CD4-positive, alpha-beta T cell treated with Interleukin-4 for 4 hours (primary cell): Measurements from ENCODE around the gene SIMC1.
"Not testable (repeated sequence)": the region's sequence is repeated elsewhere in the genome, so short reads cannot be mapped to it uniquely, and the experiment has no call there.

Experiments used
- DNase-seq: peaks from one replicate; pipeline ENCODE4 v3.0.0-alpha.2; 2020

SIMC1 gene

DNA sequence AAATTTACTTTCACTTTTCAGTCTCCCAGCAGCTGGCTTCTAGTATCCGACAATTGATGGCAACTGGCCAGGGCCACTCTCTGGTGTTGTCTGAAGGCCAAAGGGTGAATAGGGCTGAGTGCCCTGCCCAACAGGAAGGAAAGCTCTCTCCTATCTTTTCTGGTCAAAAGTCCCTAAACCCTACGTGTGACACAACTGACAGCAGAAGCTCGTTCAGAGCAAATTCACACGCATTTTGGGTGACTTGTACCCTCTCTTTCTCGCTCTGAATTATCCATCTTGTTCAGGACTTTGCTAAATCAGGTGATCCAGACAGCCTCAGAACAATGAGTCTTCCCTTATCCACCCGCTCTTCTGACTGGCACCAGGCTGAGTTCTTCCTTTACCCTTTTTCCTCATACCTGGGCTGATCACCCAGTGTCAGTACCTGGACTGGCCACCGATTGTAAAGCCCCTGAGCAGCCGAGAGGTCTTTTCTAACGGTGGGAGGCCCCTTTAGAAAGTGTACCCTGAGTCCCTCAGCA lies 21.8 kb upstream of the SIMC1 start:
- not testable (repeated sequence) for DNase-seq

DNA sequence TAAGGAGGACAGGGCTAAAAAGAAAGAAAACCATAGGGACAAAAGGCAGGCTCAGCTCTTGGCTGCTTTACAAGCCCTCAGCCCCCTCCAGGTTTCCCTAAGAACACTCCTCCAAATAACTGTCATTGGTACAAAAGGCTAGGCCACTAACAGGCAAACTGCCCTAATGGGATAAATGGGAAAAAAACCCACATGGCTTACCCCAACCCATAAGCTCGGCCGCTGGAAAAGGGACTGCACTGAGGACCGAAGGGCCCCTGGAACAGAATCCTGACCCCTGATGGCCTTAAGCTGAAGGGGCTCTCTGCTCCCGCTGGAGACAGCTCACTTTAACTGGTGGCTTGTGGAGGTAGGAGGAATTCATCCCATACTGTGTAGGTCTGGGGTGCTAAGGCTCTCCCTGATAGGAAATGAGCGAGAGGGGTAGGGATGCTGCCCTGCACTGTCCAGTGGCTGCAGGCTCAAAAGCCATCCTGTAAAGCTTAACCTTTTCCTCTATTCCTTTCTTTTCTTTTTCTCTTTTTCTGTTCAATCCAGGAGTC lies 21.0 kb upstream of the SIMC1 start:
- not testable (repeated sequence) for DNase-seq

DNA sequence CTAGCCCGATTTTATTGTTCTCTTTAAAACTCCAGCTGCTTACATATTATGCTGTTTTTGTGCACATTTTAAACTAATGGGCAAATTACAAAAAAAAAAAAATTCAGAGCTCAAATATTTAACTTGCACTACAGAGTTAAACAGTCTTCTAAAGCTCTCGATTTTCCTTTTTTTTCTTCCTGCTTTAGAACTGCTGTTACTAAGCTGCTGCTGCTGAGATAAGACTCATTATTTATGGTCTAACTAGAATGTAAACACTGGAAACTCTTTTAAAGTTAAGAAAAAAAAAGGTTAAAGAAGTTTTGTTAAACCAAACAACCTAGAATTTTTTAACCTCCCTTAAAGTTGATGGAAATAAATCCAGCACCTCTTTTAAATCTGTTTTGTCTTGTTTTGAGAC lies 20.5 kb upstream of the SIMC1 start:
- DNase-seq: not testable (repeated sequence)

DNA sequence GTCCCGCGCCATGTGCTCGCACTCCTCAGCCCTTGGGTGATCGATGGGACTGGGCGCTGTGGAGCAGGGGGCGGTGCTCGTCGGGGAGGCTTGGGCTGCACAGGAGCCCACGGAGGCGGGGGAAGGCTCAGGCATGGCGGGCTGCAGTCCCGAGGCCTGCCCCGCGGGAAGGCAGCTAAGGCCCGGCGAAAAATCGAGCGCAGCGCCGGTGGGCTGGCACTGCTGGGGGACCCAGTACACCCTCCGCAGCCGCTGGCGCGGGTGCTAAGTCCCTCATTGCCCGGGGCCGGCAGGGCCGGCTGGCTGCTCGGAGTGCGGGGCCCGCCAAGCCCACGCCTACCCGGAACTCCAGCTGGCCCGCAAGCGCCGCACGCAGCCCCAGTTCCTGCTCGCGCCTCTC lies 16.2 kb upstream of the SIMC1 start:
- DNase-seq: not testable (repeated sequence)

DNA sequence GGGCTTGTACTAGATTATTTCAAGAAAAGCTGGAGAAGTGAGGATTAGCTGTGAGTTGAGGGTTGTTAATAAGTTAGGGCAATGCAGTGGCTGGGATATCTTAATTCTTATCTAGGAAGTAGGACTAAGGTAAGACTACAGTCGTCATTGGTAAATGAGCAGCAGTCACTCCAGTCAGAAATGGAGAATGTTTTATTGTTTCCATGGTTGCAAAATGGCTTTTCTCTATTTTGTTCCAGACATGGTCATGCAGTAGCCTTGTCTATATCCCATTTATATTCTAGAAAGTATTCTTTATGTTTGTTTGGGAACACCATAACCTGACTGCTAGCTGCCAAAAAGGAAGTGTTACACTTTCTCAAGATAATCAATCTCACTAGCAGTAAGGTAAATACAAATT lies 9.9 kb upstream of the SIMC1 start:
- not testable (repeated sequence) for DNase-seq

DNA sequence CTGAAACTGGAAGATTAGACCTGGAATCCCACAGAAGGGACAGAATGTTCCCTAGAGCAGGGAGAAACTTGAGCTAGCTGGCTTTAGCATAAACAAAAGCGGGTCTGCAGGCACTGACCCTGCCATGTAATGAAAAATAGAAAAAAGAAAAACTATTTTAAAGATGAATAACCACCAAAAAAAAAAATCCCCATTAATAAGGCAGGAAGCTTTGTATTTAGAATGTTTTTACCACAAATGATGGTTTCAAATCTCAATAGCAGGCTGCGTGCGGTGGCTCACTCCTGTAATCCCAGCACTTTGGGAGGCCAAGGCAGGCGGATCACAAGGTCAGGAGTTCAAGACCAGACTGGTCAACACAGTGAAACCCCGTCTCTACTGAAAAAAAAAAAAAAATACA lies 5.0 kb upstream of the SIMC1 start:
- not testable (repeated sequence) for DNase-seq

DNA sequence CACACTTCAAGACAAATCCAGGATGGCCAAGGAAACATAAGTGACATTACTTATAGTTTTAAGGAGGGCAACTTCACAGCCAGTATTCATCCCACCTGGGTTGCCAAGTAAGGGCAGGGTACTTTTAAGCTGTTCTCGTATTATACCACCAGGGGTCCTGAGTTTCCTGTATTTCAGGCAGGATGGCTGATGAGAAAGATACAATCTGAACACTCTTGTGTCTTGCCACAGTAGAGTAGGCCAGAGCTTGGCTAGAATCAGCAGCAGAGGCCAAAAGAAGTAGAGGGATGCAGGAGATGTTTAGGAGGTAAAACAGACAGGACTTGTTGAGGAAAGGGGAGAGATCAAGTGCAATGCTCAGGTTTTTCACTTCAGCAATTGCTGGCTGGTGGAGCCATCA lies 3.1 kb upstream of the SIMC1 start:
- peak; percentile 69 for DNase-seq

DNA sequence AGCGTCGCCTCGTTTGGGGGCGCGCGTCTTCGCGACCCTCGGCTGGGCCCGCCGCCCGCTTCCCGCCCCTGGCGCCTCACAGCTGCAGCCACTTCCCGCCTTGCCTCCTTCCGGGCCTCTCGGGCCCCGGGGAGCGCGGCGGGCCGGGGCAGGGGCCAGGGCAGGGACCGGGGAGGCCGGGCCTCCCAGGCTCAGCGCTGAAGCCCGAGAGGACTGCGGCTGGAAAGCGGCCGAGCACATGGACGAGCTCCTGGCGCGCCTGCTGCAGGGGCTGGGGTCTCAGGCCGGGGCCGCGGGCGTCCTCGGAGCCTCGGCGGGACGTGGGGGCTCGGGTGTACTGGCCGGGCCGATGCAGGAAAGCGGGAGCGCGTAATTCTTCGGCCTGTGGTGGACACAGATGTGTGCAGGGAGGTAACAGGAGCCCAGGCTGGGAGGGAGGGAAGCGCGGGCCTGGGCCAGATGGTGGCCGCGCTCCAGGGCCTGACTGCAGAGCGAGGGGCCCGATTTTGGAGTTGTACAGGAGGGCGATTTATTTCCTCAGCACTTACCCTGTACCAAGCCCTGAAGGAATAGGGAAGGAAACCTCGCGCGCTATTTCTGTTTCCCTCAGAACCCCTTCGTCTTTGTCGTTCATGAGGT lies 540 bp downstream of the SIMC1 start:
- not testable (repeated sequence) for DNase-seq

DNA sequence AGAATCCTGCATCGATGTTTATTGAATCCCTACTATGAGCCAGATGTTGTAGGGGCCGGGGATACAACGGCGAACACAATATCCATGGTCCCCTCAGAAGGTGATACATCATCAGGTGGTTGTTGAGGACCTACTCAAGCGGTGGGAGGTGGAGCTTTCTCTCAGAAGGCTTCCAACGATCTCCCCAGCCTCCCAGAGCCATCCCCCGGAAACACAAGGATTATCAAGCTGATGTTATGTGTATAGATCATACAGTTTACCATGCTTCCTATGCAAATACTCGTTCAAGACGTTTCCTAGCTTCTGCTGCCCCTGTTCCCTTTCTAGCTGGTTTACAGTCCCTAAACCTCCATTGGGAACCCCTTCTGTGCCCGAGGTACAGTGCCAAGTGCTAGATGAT lies 1.1 kb downstream of the SIMC1 start:
- not testable (repeated sequence) for DNase-seq

DNA sequence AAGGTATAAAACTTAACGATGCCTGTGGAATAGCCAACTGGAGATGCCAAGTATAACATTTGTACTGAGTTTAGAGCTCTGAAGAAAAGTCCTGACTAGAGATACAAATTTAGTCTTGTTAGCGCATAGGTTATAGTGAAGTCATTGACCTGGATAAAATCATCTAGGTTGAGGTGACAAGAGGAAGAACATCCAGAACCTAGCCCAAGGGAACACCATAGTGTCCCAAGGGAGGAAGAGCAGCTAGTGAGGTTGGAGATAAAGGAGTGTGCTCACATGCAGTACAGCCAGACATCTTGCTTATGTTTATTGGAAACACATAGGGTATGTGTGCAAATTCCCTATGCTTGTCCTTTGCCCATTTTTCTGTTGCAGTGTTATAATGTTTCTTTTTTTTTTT lies 6.1 kb downstream of the SIMC1 start:
- not testable (repeated sequence) for DNase-seq

DNA sequence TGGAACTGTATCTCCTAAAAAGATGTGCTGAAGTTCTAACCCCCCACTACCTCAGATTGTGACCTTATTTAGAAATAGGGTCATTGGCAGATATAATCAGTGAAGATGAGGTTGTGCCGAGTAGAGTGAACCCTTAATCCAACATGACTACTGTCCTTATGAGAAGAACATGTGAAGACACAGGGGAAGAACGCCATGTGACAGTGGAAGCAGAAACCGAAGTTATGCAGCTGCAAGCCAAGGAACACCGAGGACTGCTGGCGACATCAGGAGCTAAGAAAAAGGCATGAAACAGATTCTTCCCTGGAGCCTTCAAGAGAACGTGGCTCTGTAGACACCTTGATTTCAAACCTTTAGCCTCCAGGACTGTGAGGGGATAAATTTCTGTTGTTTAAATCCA lies 6.8 kb downstream of the SIMC1 start:
- DNase-seq: not testable (repeated sequence)

DNA sequence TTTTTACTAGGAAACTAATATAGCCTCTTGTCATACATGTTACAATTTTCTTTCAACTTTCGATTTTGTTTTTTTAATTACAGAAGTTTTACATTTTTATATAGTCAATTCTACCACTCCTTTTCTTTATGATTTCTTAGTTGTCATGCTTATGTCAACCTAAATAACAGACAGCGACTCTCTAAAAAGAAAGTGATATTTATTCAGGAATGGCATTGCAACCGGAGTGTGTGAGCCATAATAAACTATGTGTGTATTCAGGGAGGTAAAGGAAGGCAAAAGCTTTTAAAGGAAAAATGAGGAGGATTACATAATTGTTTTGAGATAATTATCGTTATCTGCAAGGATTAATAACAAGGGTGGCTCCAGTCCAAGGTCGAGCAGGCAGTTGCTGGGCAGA lies 7.3 kb downstream of the SIMC1 start:
- not testable (repeated sequence) for DNase-seq

DNA sequence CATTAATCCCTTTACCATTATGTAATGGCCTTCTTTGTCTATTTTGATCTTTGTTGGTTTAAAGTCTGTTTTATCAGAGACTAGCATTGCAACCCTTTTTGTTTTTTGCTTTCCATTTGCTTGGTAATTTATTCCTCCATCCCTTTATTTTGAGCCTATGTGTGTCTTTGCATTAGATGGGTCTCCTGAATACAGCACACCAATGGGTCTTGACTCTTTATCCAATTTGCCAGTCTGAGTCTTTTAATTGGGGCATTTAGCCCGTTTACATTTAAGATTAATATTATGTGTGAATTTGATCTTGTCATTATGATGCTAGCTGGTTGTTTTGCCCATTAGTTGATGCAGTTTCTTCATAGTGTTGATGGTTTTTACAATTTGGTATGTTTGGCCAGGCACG lies 12.5 kb downstream of the SIMC1 start:
- not testable (repeated sequence) for DNase-seq

DNA sequence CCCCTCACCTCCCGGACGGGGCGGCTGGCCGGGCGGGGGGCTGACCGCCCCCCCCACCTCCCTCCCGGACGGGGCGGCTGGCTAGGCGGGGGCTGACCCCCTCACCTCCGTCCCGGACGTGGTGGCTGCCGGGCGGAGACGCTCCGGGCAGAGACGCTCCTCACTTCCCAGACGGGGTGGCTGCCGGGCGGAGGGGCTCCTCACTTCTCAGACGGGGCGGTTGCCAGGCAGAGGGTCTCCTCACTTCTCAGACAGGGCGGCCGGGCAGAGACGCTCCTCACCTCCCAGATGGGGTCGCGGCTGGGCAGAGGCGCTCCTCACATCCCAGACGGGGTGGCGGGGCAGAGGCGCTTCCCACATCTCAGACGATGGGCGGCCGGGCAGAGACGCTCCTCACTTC lies 13.9 kb downstream of the SIMC1 start:
- not testable (repeated sequence) for DNase-seq

DNA sequence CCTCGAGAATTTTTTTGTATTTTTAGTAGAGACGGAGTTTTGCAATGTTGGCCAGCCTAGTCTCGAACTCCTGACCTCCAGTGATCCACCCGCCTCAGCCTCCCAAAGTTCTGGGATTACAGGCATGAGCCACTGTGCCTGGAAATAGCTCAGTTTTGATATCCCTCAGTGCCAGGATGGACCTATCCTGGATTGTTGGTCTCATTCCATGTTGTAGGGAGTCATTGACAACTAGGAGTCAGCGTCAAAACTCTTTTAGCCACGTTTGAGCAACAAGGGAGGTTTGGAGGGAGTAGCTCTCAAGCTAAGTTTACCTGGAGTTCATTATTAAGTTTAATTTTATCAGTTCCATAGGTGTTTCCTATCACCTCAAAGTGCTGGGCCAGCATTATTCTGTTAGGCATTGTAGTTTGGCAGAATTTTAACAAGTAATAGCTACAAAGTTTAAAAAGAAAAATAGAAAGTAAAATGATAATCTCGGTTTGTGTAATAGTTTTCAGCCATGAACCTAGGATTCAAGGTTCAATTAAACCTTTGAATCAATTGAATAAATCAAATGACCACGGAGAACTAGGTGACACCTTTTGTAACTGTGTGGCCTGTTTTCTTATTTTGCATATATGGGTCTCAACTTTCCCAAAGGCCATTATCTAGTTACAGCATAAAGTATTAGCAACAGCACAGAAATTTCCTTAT lies 15.3 kb downstream of the SIMC1 start:
- not testable (repeated sequence) for DNase-seq

DNA sequence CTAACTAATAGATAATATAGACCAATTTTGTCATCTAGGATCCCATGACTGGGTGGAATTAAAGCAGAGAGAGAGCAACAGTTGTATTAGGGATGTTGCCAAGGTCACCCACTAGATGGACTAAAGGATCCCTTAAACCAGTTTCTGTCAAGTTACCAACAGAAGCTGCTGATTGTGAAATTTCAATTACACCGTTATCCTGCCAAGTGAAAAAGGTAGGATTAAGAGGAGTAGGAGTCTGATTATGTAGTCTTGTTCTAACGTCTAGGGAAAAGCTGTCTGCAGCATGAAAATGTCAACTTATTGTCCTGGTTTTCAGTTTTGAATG lies 15.8 kb downstream of the SIMC1 start:
- DNase-seq: not testable (repeated sequence)

DNA sequence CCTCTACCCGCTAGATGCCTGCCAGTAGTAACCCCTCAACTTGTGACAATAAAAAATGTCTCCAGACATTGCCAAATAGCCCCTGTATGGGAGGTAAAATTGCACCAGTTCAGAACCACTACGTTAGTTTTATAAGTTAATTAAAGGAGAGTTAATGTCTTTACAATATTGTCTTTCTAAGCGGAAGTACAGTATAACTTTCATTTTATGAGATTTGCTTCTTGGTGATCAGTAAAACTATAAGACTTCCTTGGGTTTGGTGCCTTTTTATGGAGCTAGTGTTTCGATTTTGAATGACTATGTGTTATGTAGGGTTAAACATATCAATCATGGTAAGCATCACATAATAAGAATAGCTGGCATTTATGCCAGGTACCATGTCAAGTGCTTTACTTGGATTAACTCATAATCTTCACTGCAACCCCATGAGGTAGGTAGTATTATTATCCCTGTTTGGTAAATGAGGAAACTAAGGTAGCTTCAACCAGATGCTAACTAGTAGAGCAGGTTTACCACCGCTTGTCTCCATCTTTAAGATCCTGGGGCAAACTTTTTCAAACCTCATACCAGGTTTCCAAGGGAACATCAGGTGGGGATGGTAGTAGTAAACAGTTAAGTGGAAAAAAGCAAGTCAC lies 19.8 kb downstream of the SIMC1 start:
- DNase-seq: not testable (repeated sequence)

DNA sequence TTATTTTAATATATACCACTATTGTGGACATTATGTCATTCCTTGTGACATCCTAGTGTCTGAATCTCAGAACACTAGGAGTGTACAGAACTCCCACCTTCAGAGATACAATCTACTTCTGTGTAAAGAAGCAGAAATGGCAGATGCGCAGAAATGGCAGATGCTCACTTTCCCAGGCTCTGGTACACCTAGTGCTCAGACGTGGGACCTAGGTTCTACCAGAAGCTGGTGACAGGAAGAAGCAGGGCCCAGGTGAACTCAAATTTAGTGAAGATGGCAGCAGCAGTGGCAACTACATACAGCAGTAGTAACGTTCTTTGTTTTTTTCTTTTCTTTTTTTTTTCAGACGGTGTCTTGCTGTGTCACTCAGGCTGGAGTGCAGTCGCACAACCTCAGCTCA lies 22.5 kb downstream of the SIMC1 start:
- not testable (repeated sequence) for DNase-seq

DNA sequence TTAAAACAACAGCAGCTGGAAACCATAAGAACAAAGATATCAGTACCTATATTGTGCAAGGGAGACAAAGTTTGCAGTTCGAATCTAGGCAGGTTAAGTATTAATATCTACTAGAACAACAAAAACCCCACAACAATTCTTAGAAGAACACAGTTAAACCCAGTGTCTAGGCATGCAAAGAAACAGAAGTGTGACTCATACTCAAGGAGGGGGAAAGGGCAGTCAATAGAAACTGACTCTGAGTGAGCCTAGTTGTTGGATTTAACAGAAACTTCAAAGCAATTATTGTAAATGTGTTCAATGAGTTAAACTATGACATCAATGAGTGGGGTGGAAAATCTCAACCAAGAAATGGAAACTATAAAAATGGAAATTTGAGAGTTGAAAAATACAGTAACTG lies 28.2 kb downstream of the SIMC1 start:
- not testable (repeated sequence) for DNase-seq

DNA sequence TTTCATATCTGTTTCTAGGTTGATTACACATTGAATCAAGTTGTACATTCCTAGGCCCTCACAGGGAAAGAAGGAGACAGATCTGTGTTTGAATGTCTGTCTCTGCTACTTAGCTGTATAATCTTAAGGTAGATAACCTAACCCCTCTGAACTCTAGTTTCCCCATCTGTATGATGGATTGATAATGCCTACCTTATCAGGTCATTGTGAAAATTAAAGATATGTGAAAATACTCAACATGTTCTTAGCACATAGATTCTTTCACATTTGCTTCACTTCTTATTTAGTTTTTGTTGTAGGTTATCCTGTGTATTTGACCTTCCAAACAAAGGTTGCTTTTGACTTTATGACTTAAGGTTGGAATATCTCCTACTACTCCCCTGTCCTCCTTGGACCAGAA lies 50.8 kb downstream of the SIMC1 start:
- not testable (repeated sequence) for DNase-seq

DNA sequence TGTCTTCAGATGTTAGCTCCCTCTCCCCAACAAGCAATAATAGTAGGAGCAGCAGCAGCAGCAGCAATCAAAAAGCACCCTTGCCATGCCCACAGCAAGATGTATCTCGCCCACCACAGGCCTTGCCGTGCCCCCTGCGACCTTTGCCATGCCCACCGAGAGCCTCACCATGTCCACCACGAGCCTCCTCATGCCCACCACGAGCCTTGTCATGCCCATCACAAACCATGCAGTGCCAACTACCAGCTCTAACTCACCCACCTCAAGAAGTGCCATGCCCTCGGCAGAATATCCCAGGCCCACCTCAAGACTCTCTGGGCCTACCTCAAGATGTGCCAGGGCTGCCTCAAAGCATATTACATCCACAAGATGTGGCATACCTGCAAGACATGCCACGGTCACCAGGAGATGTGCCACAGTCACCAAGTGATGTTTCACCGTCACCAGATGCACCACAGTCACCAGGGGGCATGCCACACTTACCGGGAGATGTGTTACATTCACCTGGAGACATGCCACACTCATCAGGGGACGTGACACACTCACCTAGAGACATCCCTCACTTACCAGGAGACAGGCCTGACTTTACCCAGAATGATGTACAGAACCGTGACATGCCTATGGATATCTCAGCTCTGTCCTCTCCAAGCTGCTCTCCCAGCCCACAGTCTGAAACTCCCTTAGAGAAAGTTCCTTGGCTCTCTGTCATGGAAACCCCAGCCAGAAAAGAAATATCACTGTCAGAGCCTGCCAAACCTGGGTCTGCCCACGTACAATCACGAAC lies 52.0 kb downstream of the SIMC1 start:
- DNase-seq: not testable (repeated sequence)

DNA sequence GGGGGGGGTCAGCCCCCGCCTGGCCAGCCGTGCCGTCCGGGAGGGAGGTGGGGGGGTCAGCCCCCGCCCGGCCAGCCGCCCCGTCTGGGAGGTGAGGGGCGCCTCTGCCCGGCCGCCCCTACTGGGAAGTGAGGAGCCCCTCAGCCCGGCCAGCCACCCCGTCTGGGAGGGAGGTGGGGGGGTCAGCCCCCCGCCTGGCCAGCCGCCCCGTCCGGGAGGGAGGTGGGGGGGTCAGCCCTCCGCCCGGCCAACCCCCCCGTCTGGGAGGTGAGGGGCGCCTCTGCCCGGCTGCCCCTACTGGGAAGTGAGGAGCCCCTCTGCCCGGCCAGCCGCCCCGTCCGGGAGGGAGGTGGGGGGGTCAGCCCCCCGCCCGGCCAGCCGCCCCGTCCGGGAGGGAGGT lies 67.1 kb downstream of the SIMC1 start:
- DNase-seq: not testable (repeated sequence)
